Skeletal muscle cell (primary cell): Measurements from ENCODE around the gene DBN1.
A peak's percentile ranks its signal among the peaks of the same experiment; 100 is the strongest.

Experiments
- DNase-seq: peaks from one replicate; pipeline ENCODE4 v3.0.0-alpha.2; 2010; ENCODE audit warnings: low read depth
- H3K4me3 ChIP-seq: 2 replicates; pipeline ENCODE4 v1.5.1; 2011; ENCODE audit warnings: low read depth, mild to moderate bottlenecking, control low read depth, low read length, moderate library complexity

The DBN1 gene

DNA sequence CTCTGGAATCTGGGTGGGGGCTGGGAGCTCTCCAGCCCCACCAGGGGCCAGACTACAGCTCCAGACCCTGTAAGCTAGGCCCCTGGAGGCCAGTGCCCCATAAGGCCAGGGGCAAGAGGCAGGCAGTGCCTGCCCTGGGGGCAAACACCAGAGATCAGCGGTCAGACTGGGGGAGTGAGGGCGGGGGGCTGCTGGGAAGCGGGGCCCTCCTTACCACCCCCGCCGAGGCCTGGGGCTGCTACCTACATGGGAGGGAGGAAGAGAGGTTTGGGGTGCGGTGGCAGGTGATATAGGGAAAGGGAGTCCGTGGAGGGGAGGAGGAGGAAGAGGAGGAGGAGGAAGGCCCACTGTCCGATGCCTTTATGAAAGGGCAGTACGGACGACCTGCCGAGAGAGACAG, 14.1 kb downstream of the DBN1 start:
- no peak for DNase-seq
- H3K4me3 ChIP-seq = no peak overlapping the region

DNA sequence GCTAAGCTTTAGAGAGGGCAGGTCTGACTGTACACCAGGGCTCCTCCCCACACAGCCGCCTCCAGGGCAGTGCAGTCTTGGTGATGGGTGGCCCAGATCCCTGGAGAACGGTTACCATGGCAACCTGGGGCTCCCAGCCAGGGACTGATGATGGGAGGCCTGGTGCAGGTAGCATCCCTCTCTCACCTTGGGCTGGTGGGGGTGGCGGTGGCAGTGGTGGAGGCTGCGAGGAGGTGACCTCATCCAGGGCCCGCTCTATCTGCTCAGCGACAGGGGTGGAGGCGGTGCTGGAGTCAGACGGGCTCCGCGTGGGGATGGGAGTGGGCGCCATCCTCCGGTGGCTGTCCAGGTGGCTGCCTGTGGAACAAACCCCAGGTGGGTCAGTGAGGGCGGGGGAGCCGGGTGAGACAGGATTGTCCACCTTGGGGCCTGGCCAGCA, 14.5 kb downstream of the DBN1 start:
- H3K4me3 ChIP-seq = no peak overlapping the region
- no peak for DNase-seq

DNA sequence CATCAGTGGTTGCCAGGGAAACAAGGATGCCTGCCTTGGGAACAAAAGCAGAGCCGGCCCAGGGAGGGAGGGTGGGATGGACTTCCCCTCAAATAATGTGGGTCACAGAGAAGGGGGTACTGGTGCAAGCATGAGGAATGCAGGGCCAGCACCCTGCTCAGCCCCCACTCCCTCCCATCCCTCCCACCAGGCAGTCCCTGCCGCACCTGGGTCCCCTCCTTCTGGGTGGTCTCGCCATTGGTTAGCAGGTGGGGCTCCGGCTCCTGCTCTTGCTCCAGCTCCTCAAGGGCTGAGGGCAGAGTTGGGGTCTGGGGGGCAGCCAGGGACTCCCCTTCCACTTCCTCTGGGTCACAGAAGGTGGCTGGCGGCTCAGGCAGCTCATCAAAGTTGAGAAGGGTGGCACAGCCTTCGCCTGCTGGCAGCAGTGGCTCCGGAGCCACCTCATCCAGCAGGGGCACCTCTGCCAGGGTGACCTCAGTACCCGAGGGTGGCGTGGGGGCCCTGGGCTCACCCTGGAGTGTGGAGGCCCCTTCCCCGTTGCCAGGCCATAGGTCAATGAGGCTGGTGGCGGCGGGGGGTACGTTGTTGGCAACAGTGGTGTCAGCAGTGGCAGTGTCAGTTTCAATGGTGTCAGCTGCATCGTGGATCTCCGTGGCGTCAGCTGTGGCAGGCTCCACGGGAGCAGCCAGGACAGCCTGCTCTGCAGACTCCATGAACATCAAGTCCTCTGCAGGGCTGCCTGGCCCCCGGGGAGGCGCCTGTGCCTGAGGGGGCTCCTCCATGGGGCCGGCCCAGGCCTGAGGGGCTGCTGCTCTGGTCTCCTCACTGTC, 15.4 kb downstream of the DBN1 start:
- no peak overlapping the region for H3K4me3 ChIP-seq
- no peak for DNase-seq

DNA sequence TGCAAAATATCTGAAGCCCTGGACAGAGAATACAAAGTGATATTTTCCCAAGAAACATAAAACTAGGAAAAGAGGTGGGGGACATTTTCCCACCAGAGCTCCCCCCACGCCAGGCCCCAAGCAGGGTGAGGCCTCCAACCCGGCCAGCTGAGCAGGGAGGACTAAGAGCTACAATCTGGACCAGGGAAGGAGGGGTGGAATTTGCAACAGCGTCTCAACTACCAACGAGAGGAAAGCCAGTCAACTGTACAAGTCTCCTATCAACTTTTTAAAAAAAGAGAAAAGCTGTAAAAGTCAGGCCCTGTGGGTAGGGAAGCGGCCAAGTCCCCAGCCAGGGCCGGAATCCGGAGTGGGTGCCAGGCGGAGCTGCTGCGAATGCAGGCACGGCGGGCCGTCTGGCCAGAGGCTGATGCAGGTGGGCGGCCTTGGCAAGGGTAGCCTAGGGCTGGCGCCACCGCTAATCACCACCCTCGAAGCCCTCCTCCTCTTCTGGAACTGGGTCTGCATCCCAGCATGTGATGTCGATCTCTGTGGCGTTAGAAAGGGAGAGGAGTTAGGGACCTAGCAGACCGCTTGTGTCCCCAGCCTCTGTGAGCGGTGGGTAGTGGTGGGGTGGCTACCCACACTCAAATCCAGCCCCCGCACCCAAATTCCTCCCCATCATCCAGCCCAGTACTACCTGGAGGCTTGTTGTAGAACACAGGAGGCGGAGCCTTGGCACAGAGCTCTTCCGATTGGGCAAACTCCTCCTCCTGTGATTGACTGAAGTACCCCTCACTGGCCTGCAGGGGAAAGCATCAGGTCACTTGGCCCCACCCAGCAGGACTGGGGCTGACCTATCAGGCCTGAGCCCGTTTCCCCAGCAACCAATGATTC, 16.2 kb downstream of the DBN1 start:
- peak; percentile 95 for DNase-seq
- H3K4me3 ChIP-seq = no peak overlapping the region

DNA sequence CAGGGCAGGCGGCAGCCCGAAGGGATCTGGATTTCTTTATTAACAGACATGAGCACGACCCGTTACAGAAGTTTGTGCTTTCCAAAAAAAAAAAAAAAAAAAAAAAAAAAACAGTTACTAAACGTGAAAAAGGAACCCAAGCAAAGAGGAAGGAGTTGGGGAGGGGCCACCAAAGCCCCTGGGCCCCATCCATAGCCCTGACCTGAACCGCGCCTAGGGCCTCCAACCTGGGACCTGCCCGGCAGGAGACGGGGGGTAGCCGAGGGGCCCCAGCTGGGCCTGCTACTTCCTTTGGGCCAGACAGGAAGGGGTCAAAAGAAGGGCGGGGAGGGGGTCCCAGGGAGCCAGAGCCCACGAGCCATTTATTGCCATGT, 16.9 kb downstream of the DBN1 start:
- H3K4me3 ChIP-seq = no peak overlapping the region
- DNase-seq = no peak

DNA sequence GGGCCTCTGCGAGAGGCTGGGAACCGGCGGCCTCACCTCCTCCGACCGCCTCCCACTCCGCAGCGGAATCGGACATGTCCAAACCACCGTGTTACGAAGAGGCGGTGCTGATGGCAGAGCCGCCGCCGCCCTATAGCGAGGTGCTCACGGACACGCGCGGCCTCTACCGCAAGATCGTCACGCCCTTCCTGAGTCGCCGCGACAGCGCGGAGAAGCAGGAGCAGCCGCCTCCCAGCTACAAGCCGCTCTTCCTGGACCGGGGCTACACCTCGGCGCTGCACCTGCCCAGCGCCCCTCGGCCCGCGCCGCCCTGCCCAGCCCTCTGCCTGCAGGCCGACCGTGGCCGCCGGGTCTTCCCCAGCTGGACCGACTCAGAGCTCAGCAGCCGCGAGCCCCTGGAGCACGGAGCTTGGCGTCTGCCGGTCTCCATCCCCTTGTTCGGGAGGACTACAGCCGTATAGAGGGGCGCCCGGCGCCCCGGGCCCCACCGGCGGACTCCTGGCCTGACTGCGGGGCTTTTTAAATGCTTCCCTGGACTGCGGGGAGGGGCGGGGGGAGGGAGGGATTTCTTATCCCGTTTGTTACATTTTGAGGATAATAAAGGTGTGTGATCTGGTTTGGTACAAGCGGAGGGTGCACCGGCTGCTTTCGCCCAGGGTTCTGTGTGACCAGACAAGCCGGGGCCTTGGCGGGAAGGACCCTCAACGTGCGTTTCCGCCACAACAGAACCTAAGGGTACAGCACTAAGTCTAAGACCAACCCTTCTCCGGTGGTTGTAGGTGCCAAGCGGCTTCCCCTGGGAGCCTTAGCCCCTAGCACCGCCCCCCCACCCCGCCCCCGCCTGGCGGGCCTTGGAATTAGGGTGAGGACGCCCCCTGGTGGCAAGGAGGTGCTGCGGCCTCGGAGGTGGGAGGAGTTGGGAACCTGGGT, 17.5 kb downstream of the DBN1 start:
- peak; percentile 59 for DNase-seq
- peak overlapping the region; percentile 45 for H3K4me3 ChIP-seq

DNA sequence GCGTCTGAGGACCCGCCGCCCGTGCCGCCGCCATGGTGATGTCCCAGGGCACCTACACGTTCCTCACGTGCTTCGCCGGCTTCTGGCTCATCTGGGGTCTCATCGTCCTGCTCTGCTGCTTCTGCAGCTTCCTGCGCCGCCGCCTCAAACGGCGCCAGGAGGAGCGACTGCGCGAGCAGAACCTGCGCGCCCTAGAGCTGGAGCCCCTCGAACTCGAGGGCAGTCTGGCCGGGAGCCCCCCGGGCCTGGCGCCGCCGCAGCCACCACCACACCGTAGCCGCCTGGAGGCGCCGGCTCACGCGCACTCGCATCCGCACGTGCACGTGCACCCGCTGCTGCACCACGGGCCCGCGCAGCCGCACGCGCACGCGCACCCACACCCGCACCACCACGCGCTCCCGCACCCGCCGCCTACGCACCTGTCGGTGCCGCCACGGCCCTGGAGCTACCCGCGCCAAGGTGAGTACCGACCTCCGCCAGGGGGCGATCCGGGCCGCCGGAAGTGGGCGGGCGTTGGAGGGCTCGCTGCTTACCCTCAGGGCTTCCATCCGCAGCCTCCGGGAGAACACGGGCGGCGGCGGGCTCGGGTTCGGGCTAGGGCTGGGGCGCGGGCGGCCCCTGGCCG, 18.3 kb downstream of the DBN1 start:
- H3K4me3 ChIP-seq = peak overlapping the region; percentile 45
- no peak for DNase-seq

DNA sequence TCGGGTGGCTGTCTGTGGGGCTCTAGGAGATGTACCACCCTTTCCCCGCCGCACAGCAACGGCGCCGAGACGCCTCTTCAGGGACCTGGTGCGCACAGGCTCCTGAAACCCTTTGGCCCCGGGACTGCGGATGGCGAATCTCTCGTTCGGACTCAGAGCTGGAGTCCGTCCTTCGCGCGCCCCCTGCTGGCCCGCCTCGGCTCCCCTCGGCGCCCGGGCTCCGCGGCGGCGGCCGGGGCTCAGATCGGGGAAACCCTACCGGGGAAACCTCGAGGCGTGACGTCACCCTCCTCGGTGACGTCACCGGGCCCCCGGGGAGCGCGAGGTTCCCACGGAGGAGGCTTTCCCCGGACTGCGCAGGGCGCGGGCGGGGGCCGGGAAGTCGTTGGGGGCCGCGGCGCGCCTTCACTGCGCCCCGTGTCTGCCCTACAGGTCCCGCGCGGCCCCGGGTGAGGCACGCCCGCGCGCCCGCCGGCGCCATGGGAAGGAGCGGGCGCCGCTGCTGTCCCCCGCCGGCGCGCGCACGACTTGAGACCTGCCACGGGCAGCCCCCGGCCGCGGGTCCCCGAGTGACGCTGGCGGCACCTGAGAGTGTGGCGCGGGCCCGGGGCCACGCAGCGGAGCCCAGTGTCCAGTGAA, 18.9 kb downstream of the DBN1 start:
- no peak for DNase-seq
- H3K4me3 ChIP-seq = peak overlapping the region; percentile 45

DNA sequence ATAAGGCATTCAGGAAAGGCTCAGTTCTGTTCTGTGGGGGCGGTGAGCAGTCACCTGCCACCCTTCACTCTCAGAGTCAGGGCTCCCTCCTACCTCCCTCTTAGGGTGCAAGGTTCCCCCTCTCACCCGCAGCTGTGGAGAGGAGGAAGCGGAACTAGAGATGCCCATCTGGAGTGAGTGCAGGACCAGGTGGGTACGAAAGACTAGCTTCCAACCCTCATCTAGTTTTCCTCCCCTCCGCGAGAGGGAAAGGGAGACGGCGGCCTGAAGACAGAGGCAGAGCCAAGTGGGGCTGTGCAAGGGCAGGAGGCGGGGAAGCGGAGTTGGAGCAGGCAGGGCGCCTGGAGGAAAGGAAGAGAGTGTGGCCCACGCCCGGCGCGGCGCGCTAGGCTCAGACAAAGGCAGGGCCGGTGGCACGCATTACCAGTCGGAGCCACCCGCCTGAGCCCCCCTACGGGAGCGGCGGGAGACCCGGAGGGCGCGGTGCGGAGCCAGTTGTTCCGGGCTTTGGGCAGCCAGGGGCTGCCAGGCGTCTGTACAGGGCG, 19.5 kb downstream of the DBN1 start:
- peak overlapping the region; percentile 45 for H3K4me3 ChIP-seq
- DNase-seq = no peak

DNA sequence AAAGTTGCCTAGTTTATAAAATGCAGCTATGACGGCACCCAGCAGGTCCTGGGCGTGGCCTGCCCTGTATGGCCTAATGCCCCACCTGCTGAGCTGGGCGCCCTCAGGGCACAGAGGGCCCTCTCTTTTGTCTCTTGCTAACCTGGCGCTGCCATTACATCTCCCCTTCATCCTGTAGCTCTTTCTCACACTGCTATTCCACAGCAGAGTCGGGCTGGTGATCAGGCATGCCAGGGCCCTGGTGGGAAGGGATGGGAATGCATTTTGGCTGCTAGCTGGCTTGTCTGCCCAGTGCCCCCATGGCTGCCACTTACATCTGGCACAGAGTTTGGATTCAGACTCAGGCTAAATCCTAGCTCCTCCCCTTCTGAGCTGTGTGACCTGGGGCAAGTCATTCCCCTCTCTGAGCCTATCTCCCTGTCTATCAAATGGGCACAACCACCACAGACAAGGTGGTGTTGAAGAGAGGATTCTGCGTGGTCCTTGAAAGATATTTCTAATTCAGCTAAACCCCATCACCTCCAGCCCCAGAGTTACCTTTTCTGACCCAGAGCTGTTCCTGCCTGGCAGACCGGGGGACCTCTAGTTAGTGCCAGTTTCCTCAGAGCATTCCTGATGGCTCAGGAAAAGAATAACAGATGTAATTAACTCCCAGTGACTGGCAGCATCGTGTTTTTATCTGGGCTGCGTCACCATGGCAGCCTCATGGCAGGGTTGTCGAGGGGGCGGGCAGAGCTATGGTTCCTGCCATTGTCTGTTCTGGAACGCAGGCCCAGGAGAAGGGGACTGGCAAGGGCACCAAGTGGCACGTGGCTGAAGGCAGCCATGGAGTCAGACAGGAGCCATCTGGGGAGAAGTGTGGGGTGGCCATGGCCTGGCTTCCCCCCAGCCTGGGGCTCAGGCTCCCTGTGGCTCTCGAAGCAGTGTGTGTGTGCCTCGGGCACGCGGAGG, 20.5 kb downstream of the DBN1 start:
- DNase-seq = no peak
- H3K4me3 ChIP-seq = no peak overlapping the region

DNA sequence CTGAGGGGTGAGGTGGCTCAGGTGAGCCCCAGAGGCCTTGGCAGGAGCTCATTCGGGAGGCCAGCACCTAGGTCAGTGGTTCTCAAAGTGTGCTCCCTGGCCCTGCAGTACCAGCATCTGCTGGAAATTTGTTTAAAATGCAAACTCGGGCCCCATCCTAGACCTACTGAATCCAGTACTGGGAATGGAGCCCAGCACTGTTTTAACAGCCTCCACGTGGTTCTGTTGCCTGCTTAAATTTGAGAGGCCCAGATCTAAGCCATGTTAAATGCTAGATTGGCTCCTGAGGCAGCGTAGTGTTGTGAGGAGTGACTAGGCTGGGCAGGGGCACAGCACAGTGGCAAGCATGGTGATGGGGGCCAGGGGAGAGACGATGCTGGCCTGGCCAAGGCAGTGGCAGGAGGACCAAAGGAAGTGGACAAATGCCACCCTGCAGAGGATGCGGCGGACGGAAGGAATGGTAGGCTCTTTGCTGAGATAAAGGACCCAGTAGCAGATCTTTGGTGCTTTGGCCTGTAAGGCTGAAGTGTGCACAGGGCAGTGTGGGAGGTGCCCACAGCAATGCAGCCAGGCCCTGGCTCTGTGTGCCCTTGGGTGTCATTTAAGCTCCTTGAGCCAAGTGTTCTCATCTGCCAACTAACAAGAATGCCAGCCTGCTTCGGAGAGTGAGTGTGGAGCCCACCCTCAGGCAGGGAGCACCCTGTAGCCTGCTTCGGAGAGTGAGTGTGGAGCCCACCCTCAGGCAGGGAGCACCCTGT, 22.6 kb downstream of the DBN1 start:
- no peak for DNase-seq
- H3K4me3 ChIP-seq = no peak overlapping the region

DNA sequence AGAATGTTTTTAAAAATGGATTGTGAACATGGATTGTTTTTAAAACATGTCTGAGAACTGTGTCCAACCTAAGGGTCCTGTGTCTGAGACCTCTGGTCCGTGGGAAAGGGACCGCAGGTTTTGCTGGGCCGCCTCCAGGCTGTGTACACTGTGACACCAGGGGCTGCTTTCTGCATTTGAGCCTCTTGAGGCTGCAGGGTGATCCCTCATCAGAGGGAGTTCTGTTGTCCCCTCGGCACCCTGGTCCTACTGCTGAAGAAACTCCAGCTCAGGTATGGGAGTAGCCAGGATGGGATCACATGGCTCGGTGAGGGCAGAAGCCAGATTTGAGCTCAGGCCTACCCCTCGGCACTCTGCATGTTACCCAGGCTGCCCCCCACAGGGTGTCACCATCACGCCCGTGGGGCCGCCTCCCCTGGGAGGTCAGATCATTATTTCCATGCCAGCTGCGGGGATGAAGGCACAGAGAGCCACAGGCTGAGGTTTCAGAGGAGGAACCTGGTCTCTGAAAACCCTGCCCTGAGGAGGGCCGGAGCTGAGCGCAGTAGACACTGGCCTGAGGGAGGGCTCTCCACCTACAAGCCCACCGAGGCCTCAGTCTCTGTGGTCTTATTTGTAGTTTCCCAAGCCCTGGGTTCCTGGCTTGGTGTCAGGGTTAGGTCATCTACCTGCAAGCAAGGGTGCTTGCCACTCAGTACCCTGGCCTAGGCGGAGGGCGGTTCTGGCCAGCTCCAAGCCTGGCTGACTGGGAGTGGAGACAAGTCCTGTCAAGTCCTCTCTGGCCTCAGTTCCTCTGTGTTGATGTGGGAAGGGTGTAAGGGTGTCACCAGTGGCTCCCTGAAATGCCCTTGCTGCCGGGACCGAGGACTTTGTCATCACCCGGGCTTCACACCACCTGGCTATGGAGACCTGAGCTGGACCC, 24.0 kb downstream of the DBN1 start:
- H3K4me3 ChIP-seq = no peak overlapping the region
- no peak for DNase-seq

DNA sequence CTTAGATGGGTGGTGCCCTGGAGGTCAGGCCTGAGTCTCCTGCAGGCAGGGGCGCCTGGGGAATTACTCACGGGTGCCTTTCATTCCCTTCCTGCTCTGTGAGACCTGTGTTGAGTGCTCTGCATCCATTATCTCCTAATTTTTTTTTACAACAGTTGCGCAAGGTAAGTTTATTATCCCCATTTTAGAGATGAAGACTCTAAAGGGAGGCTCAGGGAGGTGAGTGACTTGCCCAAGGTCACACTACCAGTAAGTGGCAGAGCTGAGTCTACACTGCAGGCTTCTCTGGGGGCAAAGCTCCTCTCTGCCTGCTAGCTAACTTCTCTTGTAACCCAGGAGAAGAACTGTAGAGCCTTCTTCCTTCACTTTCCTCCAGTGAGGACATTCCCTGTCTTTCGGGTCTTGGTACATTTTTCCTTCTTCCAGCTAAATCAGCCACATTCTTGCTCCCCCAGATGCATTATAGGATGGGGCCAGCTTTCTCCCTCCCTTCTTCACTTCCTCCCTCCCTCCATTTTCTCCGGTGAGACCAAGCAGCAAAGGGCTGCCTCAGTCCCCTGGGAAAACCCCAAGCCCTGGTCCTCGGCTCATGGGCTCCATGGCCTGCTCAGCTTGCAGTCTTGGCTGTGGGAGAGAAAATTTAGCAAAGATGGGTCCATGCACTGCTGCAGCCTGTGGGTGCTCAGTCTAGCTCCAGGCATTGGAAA, 25.0 kb downstream of the DBN1 start:
- H3K4me3 ChIP-seq = peak overlapping the region; percentile 65
- no peak for DNase-seq

DNA sequence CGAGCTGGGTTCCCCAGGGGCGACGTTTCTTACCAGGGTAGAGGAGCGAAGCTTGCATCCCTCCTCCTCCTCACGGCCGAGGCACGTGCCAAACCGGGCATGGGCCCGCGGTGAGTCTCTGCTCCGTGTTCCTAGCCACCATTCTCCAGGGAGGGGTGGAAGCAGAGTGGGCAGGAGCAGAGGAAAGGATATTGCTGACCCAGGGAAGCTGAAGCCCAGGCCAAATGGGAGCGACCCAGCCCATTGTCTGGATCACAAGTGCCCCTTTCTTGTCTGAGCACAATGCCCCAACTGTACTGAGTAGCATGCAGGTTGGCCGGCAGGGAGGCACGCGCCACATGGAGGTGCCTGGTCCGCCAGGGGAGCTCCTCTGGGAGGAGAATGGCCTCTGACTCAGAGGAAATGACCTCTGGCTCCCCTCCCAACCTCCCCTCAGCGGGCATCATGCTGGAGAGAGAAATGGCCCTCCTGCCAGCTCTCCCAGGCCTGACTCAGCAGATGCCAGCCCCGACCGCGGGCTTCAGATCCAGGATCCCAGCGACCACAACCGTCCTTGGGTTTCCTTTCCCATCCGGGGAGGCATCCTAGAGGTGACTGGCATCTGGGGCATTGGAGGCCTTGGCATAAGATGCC, 25.7 kb downstream of the DBN1 start:
- DNase-seq = no peak
- H3K4me3 ChIP-seq = peak overlapping the region; percentile 65
